GM21390 (cell line): ENCODE results near the gene PARP14.
"Not testable (repeated sequence)": the region's sequence is repeated elsewhere in the genome, so short reads cannot be mapped to it uniquely, and the experiment has no call there.

ENCODE experiments used
- ATAC-seq: cut with Tn5 transposase; IDR thresholded peaks from one replicate; pipeline ENCODE4 v1.9.1; 2021; ENCODE audit not compliant: unreplicated experiment

PARP14 gene

DNA sequence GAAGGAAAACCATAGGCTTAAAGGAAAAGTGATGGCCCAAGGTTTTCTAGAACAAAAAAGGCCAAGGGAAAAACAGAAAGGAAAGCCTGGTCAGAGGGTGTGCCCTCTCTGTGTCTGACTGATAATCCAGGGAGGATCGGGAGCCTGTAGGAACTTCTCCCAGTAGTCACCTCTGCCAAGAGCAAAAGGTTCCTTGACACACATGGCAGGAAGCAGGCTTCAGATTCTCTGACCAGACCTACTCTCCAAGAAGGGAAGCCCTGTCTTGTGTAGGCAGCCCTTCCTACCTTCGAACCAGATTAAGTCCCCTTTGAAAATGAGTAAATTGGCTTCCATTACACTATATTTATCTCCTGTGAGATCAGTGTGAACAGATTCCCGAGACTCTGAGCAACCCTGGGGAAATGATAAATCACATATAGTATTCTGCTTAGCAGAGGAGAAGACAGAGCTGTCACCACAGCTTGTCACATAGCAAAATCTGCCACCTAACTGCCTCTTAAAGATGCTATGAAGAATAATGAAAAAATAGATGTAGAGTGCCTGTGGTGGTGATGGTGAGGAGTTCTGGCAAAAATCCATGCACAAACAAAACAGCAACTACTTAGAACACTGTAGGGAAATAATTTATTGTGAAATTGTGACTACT, 38.8 kb downstream of the PARP14 start:
- no peak for ATAC-seq

DNA sequence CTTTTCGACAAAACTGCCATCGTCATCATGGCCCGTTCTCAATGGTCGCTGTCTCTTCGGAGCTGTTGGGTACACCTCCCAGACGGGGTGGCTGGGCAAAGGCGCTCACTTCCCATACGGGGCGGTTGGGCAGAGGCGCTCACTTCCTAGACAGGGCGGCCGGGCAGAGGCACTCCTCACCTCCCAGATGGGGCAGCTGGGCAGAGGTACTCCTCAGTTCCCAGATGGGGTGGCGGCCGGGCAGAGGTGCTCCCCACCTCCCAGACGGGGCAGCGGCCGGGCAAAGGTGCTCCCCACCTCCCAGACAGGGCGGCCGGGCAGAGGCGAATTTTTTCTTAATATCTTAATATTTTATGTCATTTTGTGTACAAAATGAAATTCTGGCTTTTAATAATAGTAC, 44.5 kb downstream of the PARP14 start:
- no peak for ATAC-seq

DNA sequence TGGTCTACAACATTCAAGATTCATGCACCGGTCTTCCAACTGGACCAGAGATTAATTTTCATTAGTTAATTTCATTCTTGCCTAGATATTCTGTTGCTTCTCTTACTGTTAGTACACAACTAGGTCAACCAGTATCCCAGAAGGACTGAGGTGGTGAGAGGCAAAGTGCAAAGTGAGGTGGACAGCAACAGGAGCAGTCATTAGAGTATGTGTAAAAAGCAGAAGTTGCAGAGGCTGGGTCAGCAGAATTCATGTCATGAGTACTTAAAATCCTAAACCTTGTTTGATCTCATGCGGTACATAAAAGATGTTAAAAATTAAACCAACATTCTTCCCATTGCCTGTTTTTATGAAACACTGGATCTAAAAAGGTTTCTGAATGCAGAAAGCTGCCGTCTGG, 46.7 kb downstream of the PARP14 start:
- ATAC-seq = no peak

DNA sequence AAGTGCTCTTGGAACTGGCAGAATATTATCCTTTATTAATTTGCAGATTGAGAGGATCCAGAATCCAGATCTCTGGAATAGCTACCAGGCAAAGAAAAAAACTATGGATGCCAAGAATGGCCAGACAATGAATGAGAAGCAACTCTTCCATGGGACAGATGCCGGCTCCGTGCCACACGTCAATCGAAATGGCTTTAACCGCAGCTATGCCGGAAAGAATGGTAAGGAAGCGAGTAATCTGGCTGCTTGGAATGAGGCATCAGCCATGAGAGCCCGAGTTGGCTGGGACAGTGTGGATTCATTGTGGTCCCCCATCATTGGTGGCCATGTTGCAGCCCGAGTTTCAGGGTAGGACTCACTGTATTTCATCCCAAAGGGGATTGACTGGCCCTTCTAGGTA, 47.1 kb downstream of the PARP14 start:
- no peak for ATAC-seq

DNA sequence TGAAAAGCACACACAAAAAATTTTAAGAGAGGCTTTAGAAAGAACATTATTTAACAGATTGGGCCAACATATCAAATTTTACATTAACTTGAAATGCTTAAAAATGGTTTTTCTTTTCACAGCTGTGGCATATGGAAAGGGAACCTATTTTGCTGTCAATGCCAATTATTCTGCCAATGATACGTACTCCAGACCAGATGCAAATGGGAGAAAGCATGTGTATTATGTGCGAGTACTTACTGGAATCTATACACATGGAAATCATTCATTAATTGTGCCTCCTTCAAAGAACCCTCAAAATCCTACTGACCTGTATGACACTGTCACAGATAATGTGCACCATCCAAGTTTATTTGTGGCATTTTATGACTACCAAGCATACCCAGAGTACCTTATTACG, 47.5 kb downstream of the PARP14 start:
- no peak for ATAC-seq

DNA sequence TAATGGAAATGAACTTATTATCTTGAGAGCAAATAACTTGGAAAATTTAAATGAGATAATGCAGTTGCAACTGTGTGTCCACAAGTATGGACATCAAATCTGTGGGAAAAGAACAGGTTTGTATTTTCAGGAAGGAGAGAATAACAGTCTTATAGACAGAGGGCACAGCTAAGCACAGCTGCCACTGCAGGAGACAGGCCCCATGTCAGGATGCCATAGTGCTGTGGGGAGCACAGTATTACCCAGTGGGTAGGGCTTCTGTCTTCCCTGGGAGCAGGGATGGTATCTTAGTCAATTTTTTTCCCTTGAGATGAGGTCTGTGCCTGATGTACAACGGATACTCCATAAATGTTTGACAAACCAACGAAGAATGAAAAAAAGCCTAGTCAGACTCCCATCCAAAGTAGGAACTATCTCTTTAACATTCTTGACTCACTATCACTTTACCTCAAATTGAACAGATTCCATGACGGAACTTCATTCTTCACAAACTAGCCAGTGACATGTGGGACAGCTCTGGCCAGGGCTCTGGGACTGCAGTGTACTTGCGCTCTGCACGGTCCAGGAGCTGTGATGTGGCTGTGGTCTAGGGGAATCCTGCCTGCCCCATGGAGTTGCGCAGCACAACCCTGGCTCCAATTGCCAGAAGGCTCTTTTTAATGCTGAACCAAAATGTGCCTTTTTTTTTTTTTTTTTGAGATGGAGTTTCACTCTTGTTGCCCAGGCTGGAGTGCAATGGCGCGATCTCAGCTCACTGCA, 48.3 kb downstream of the PARP14 start:
- no peak for ATAC-seq

DNA sequence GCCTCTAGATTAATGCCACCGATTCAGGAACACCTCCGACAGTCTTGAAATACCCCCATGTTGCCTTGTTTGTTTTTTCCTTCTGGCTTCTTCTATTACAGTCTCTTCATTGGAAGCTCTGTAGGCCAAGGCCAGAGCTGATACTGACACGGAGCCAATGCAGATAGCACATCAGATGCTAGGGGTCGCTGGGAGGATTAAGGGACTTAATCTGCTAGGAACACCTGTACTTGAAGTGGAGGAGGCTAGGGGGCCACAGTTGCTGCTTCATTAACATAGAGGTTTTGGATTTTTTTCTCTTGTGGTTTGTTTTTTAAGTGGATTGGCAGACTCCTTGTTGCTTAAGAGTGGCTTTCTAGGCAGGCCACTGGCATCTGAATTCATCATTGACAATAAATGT, 49.6 kb downstream of the PARP14 start:
- no peak for ATAC-seq

DNA sequence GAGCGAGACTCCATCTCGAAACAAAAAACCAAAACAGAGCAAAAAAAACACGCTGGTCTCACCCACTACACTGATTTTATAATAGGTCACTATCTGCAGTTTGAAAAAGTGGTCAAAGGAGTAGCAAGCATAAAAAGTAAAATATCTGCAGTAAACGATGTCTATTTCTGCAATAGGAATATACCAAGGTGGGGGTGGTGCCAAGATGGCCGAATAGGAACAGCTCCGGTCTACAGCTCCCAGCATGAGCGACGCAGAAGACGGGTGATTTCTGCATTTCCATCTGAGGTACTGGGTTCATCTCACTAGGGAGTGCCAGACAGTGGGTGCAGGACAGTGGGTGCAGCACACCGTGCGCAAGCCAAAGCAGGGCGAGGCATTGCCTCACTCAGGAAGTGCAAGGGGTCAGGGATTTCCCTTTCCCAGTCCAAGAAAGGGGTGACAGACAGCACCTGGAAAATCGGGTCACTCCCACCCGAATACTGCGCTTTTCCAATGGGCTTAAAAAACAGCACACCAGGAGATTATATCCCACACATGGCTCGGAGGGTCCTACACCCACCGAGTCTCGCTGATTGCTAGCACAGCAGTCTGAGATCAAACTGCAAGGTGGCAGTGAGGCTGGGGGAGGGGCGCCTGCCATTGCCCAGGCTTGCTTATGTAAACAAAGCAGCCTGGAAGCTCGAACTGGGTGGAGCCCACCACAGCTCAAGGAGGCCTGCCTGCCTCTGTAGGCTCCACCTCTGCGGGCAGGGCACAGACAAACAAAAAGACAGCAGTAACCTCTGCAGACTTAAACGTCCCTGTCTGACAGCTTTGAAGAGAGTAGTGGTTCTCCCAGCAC, 52.3 kb downstream of the PARP14 start:
- ATAC-seq = not testable (repeated sequence)

DNA sequence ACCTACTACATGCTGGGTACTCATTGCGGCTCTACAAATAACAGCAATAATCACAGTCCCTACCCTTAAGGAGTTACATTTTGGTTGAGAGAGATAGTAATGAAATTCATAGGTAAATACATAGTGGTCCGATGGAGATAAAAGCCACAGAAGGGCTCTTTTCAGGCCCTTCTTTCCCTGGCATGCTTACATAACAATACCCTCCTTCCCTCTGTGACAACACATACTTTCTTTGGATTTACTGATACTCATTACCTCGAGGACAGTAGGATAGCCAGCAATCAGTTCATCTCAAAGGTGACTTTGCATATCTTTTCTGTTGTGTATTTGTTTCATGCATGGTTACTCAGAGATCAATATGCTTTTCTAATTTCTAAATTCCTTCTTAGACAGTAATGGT, 58.5 kb downstream of the PARP14 start:
- no peak for ATAC-seq

DNA sequence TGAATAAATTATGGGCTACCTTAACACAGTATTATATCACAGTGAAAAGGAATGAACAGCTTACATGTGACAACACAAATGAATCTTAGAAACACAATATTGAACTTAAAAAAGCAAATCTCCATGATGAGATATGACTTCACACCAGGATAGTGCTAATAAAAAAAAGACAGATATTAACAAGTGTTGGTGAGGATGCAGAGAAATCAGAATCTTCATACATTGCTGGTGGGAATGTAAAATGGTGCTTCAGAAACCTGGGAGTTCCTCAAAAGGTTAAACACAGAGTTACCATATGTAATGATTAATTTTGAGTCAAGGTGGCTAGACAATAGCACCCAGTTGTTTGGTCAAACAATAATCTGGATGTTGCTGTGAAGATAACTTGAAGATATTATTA, 61.6 kb downstream of the PARP14 start:
- no peak for ATAC-seq

DNA sequence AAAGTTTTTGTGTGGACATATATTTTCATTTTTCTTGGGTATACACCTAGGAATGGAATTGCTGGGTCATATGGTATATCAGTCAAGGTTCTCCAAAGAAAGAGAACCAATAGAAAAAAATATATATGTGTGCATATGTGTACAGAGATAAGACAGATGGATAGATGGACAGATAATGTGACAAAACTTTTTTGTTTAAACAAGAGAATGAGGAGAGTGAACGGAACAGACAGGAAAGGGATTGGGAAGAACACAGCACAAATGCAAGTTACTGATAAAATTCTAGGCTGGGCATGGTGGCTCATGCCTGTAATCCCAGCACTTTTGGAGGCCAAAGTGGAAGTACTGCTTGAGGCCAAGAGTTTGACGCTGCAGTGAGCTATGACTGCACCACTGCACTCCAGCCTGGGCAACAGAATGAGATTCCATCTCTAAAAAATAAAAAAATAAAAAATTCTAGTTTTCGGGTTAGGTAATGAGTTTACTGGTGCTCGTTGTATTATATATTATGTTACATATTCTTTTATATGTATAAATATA, 63.0 kb downstream of the PARP14 start:
- no peak for ATAC-seq

DNA sequence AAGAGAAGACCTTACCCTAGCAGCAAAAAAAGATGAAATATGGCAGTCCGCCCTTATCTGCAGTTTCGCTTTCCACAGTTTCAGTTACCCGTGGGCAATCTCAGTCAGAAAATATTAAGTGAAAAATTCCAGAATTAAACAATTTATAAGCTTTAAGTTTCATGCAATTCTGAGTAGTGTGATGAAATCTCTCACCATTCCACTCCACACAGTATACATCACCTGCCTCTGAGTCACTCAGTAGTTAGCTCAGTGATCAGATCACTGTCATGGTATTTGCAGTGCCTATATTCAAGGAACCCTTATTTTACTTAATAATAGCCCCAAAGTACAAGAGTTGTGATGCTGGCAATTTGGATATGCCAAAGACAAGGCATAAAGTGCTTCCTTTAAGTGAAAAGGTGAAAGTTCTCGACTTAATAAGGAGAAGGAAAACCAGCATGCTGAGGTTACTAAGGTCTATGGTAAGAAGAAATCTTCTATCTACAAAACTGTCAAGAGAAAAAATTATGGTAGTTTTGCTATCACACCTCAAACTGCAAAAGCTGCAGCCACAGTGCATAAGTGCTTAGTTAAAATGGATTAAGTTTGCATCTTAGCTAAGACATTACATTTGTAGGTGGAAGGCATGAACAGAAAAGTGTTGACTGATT, 64.9 kb downstream of the PARP14 start:
- ATAC-seq = no peak

DNA sequence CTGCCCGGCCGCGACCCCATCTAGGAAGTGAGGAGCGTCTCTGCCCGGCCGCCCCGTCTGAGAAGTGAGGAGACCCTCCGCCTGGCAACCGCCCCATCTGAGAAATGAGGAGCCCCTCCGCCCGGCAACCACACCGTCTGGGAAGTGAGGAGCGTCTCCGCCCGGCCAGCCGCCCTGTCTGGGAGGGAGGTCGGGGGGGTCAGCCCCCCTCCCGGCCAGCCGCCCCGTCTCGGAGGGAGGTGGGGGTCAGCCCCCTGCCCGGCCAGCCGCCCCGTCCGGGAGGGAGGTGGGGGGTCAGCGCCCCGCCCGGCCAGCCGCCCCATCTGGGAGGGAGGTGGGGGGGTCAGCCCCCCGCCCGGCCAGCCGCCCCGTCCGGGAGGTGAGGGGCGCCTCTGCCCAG, 66.7 kb downstream of the PARP14 start:
- ATAC-seq = not testable (repeated sequence)

DNA sequence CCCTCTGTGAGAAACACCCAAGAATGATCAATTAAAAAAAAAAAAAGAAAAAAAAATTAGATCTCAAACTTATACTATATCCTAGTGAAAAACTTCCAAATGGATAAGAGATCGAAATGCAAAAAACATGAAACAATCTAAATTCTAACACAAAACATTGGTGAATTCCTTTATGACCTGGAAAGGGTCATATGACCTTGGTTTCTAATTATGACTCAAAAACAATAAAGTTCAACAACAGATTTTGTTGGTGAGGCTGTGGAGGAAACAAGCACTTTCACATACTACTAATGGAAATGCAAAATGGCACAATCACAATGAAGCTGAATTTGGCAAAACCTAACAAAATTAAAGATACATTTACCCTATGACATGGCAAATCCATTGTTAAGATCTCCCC, 67.7 kb downstream of the PARP14 start:
- ATAC-seq = no peak

DNA sequence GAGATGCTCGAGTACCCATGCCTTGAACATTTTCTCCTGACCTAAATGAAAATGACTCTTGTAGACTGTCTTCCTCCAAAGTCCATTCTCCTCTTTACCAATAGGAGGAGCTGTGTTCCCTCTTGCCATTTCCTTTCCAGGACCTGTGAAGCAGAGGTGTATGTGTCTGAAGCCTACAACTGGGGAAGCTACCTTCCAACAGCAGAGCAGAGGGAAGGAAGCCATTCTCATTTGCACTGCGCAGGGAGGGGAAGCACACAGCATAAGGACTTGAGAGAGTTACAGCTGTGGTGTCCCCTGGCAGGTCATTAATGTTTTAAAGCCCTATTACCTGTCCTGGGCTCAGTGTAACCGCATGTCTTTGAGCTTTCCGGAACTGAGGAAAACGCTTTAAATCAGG, 74.3 kb downstream of the PARP14 start:
- ATAC-seq = peak; percentile 55

DNA sequence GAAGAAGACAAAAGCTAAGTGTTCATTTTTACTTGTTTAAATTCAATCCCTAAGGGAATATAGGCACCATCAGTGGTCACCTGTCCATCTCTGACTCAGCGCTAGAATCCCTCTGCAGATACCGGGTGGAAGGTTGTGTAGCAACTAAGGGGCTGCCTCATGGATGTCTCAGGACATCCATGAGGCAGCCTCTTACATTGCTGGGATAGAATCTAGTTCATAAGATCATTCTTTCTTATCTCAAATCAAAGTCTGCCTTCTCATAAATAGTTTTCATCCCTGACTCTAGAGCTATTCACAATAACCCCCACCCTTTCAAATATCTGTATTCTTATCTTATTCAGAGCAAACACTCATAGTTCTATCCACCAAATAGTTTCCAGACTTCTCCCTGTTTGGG, 74.9 kb downstream of the PARP14 start:
- no peak for ATAC-seq

DNA sequence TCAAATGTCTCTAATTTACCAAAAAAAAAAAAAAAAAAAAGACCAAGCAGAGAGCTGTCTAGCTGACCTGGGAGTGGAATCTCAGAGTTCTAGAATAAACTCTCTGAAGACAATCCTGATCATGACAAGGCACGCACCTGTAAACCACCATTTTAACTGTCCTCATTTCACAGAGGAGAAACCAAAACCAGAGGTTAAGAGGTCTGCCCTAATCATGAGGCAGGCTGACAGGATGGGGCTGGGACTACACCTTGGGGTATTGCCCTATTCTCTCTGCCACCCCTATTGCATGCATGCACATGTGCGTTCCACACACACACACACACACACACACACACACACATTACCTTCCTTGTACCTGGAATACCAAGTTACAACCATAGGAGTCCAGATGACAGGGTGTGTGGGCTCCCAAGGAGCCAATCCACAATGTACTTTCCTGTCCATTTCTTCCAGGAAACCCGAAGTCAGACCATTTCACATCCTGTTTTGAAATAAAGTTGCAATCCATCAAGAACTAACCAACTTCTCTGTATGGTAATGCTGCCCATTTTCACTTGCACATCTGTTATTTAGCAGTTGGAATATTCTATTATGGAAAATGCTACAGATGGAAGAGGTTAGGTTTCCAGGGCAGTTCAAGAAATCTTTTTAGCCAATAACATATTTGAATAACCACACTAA, 78.4 kb downstream of the PARP14 start:
- no peak for ATAC-seq

DNA sequence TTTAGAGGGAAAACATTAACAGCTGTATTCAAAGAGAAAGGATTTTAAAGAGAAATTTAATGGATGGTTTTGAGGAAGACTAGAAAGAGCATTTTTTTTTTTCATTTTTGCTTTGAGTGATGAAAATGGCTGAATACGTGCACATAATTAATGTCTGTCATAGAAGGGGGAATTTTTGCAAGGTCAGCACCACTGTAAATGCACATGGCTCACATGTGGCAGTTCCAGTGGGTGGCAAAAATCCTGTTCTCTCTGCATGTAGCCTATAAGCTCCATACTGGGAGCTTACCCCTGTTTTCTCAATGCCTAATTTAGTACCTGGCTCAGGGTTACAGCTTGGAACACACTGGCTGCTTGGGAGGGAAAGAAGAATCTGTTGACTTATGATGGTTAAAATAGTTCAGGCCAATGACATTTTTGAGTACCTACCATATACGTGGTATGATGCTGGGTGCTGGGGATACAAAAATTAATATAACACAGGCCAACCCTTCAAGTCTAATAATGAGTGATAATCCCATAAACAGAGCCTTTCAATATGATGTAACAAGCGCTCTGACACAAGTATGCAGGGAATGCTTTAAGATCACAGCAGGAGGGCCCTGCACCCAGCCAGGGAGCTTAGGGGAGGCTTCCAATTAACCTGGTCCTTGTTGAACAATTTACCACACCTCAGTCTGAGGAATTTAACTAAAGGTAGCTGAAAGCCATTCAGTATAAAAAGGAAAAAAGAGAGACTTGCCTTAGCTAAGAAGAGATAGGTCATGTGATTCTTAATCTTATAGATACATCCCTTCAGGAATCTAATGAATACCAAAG, 80.0 kb downstream of the PARP14 start:
- ATAC-seq = no peak

DNA sequence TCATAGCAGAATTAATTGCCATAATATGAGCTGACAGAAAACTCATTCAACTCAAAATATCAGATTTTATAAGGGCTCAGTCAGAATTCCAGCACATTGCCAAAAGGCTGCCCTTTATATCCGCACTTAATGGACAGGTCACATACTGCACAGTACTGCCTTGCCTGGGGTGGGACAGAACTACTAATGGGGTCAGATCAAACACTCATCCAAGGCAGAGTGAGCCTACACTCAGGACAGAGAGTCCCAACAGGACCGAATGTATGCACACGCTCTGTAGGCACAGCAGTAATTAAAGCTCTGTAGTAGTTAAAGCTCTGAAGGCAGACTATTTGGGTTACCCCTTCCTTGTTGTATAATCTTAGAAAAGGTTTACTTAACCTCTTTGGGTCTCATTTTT, 85.8 kb downstream of the PARP14 start:
- no peak for ATAC-seq
